ENCODE results near the gene SECISBP2L.

DNA sequence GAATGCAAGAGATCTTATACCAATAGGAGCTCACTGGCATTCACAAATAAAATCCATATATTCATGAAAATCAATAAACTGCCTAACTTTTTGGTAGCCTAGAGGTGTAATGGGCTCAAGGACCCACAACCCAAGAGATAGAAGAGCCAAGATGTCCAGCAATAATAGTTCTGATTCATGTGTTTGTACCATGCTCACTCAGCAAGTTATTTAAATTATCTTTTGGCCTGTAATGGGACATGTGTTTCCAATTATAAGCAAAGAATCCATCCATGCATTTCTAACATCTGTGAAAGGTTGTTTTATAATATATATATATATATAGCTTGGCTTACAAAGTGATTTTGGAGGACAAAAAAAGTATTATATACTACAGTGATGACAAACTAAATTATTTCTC, 52.9 kb downstream of the SECISBP2L start:
- TF ChIP-seq, protein P1, sequence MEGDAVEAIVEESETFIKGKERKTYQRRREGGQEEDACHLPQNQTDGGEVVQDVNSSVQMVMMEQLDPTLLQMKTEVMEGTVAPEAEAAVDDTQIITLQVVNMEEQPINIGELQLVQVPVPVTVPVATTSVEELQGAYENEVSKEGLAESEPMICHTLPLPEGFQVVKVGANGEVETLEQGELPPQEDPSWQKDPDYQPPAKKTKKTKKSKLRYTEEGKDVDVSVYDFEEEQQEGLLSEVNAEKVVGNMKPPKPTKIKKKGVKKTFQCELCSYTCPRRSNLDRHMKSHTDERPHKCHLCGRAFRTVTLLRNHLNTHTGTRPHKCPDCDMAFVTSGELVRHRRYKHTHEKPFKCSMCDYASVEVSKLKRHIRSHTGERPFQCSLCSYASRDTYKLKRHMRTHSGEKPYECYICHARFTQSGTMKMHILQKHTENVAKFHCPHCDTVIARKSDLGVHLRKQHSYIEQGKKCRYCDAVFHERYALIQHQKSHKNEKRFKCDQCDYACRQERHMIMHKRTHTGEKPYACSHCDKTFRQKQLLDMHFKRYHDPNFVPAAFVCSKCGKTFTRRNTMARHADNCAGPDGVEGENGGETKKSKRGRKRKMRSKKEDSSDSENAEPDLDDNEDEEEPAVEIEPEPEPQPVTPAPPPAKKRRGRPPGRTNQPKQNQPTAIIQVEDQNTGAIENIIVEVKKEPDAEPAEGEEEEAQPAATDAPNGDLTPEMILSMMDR (IDR thresholded peaks at IDR 0.05): no peak
- TF ChIP-seq POLR2A (IDR thresholded peaks at IDR 0.05): no peak
- TF ChIP-seq POLR2AphosphoS5 (IDR thresholded peaks at IDR 0.05): no peak

Data from prostate gland (tissue), 2 donors.